Neutrophil (primary cell): ENCODE measurements around the gene SLC28A1.

Source experiments
- H3K27ac ChIP-seq: fragments of 200-600 bp; sonication (generic); 2 replicates; pipeline ENCODE4 v1.5.1; 2016; ENCODE audit warnings: mild to moderate bottlenecking, moderate library complexity
- H3K27me3 ChIP-seq: fragments of 200-600 bp; sonication (generic); 2 replicates; pipeline ENCODE4 v1.6.0; 2016; ENCODE audit warnings: mild to moderate bottlenecking
- H3K36me3 ChIP-seq: fragments of 200-600 bp; sonication (generic); 2 replicates; pipeline ENCODE4 v1.5.1; 2017
- H3K4me1 ChIP-seq, 2 experiments: fragments of 200-600 bp in 1 of 2; sonication (generic) in 1 of 2; 1 replicate in 1 of 2; 2 replicates in 1 of 2; pipeline versions ENCODE4 v1.5.1 to v1.6.1; 2013 to 2016; ENCODE audit warnings: low read depth in 1 of 2, low read length in 1 of 2, mild to moderate bottlenecking in 1 of 2, moderate library complexity in 1 of 2; ENCODE audit not compliant: control insufficient read depth in 1 of 2, insufficient read depth in 1 of 2
- H3K4me3 ChIP-seq, 2 experiments: fragments of 200-600 bp in 1 of 2; sonication (generic) in 1 of 2; 1 replicate in 1 of 2; 2 replicates in 1 of 2; pipeline ENCODE4 v1.5.1; 2013 to 2016; ENCODE audit warnings: low read depth in 1 of 2, low read length in 1 of 2, mild to moderate bottlenecking in 1 of 2, moderate library complexity in 1 of 2
- H3K9me3 ChIP-seq: fragments of 200-600 bp; sonication (generic); 2 replicates; pipeline ENCODE4 v1.5.1; 2016
- TF ChIP-seq, protein P1 (sequence below): fragments of 200-600 bp; sonication (generic); IDR thresholded peaks from 2 replicates; pipeline ENCODE4 v1.5.1; 2016; ENCODE audit warnings: antibody characterized with exemption

The SLC28A1 gene

DNA sequence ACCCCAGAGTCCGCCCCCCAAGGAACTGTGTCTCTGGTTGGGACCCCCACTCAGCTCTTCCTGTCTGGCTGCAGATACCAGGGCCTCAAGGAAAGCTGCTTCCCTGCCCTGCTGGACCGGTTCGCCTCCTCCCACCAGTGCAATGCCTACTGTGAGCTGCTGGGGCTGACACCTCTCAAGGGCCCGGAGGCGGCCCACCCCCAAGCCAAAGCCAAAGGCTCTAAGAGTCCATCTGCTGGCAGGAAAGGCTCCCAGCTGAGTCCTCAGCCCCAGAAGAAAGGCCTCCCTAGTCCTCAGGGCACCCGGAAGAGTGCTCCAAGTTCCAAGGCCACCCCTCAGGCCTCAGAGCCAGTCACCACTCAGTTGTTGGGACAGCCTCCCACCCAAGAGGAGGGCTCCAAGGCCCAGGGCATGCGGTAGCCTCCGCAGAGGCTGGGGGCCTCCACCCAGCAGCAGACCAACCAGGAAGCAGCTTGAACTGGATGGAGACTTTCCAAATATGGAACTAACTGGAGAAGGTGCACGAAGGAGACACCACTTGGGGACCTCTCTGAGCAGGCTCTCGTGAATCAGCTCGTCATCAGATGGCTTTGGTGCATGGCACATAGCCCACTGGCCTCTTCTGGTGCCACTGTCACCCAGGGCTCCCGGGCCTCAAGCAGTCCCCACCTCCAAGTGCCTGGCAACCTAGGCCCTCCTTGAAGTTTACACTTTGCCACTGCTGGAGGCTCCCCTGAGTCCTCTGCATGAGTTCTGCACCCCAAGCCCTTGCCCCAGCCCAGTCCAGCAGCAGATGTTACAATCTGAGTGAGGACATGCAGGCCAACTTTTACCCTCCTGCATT, 16.2 kb upstream of the SLC28A1 start:
- peak overlapping the region; percentile 91 for H3K27ac ChIP-seq
- no peaks in the 10 kb centered on the region for H3K27me3 ChIP-seq
- H3K4me3 ChIP-seq: peak overlapping the region in 1 of 2 experiments; percentile 48
- H3K4me1 ChIP-seq: peaks cover 32 to 40% of the 10 kb centered on the region in 2 experiments
- H3K9me3 ChIP-seq: no peaks in the 10 kb centered on the region
- no peaks in the 10 kb centered on the region for H3K36me3 ChIP-seq
- TF ChIP-seq, protein P1, sequence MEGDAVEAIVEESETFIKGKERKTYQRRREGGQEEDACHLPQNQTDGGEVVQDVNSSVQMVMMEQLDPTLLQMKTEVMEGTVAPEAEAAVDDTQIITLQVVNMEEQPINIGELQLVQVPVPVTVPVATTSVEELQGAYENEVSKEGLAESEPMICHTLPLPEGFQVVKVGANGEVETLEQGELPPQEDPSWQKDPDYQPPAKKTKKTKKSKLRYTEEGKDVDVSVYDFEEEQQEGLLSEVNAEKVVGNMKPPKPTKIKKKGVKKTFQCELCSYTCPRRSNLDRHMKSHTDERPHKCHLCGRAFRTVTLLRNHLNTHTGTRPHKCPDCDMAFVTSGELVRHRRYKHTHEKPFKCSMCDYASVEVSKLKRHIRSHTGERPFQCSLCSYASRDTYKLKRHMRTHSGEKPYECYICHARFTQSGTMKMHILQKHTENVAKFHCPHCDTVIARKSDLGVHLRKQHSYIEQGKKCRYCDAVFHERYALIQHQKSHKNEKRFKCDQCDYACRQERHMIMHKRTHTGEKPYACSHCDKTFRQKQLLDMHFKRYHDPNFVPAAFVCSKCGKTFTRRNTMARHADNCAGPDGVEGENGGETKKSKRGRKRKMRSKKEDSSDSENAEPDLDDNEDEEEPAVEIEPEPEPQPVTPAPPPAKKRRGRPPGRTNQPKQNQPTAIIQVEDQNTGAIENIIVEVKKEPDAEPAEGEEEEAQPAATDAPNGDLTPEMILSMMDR: no peak

- Histone ChIP-seq H3K27me3 (no peaks in the 10 kb centered on the region), H3K4me3 (peak overlapping the region; percentile 46 to 48), H3K27ac (peak overlapping the region; percentile 91), H3K9me3 (no peaks in the 10 kb centered on the region), H3K36me3 (no peaks in the 10 kb centered on the region), H3K4me1 (peaks cover 36 to 46% of the 10 kb centered on the region in 2 experiments)
- TF ChIP-seq, protein P1: no peak
Measured at GRCh38 chr15:84869510-84869909, 15.0 kb upstream of the SLC28A1 start.

GRCh38 chr15:84871428-84871985, 13.0 kb upstream of the SLC28A1 start:
- Histone ChIP-seq H3K4me1 (peaks cover 37 to 49% of the 10 kb centered on the region in 2 experiments), H3K9me3 (no peaks in the 10 kb centered on the region), H3K27ac (peak overlapping the region; percentile 91), H3K36me3 (no peaks in the 10 kb centered on the region), H3K4me3 (no peak overlapping the region), H3K27me3 (no peaks in the 10 kb centered on the region)
- TF ChIP-seq, protein P1: no peak

GRCh38 chr15:84872009-84872910, 12.2 kb upstream of the SLC28A1 start:
- TF ChIP-seq, protein P1: no peak
- Histone ChIP-seq H3K36me3 (no peaks in the 10 kb centered on the region), H3K4me1 (peaks cover 45 to 56% of the 10 kb centered on the region in 2 experiments), H3K4me3 (no peak overlapping the region), H3K27ac (no peak overlapping the region), H3K27me3 (no peaks in the 10 kb centered on the region), H3K9me3 (no peaks in the 10 kb centered on the region)

DNA sequence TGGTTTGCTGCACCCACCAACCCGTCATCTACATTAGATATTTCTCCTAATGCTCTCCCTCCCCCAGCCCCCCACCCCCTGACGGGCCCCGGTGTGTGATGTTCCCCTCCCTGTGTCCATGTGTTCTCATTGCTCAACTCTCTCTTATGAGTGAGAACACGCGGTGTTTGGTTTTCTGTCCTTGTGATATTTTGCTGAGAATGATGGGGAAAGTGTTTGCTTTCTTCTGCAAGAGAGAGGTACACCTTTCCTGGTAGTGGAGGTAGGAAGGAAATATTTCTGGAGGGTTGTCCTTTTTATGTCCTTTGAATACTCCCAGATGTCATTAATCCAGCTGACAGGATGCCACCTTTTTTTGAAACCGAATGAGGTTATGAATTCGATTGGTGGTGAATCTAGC, 10.5 kb upstream of the SLC28A1 start:
- Histone ChIP-seq H3K27me3 (no peaks in the 10 kb centered on the region), H3K36me3 (no peaks in the 10 kb centered on the region), H3K4me3 (no peak overlapping the region), H3K4me1 (peaks cover 50 to 58% of the 10 kb centered on the region in 2 experiments), H3K27ac (no peak overlapping the region), H3K9me3 (no peaks in the 10 kb centered on the region)
- TF ChIP-seq, protein P1: no peak
